HepG2 (cell line): ENCODE measurements around the gene RSL1D1. TPM values are rescaled to one million over a fixed set of nuclear protein-coding genes. Genes with fewer than 3 reads are reported as not detected.
A peak's percentile ranks its signal among the peaks of the same experiment; 100 is the strongest.

Experiments
- AKAP8 ChIP-seq: sonication (generic); formaldehyde crosslinking; IDR thresholded peaks from 2 replicates; pipeline ENCODE4 v1.5.1; 2020; ENCODE audit warnings: mild to moderate bottlenecking, missing genetic modification reagents
- CREM ChIP-seq, 2 experiments: sonication (generic) in 1 of 2; formaldehyde crosslinking in 1 of 2; IDR thresholded peaks; 2 replicates each; pipeline versions ENCODE4 v1.4.0 to v1.6.1; 2016 to 2020; ENCODE audit warnings: antibody characterized with exemption in 1 of 2, mild to moderate bottlenecking in 1 of 2, missing genetic modification reagents in 1 of 2
- DZIP1 ChIP-seq: sonication (generic); formaldehyde crosslinking; IDR thresholded peaks from 2 replicates; pipeline ENCODE4 v1.5.0; 2020; ENCODE audit warnings: mild to moderate bottlenecking, missing genetic modification reagents
- EEA1 ChIP-seq: sonication (generic); formaldehyde crosslinking; IDR thresholded peaks from 2 replicates; pipeline ENCODE4 v1.5.1; 2020; ENCODE audit warnings: mild to moderate bottlenecking, missing genetic modification reagents, borderline replicate concordance
- MED1 ChIP-seq: sonication (generic); formaldehyde crosslinking; IDR thresholded peaks from 2 replicates; pipeline ENCODE4 v1.4.0; 2020; ENCODE audit warnings: missing genetic modification reagents
- MNT ChIP-seq: fragments of 450-650 bp; IDR thresholded peaks from 2 replicates; pipeline ENCODE4 v1.6.1; 2016
- NFRKB ChIP-seq: fragments of 450-650 bp; IDR thresholded peaks from 2 replicates; pipeline ENCODE4 v1.6.1; 2017
- PLRG1 ChIP-seq: fragments of 450-650 bp; conservative IDR thresholded peaks from 2 replicates; pipeline ENCODE4 v1.6.1; 2016
- SP2 ChIP-seq: sonication (generic); formaldehyde crosslinking; IDR thresholded peaks from 2 replicates; pipeline ENCODE4 v1.5.1; 2020; ENCODE audit warnings: mild to moderate bottlenecking, missing genetic modification reagents
- SRF ChIP-seq: IDR thresholded peaks from 2 replicates; pipeline ENCODE4 v1.6.1; 2011; ENCODE audit warnings: mild to moderate bottlenecking, low read depth, low read length, moderate library complexity
- SSRP1 ChIP-seq: IDR thresholded peaks from 2 replicates; pipeline ENCODE4 v1.6.1; 2016; ENCODE audit warnings: control low read depth
- THAP8 ChIP-seq: sonication (generic); formaldehyde crosslinking; IDR thresholded peaks from 2 replicates; pipeline ENCODE4 v1.5.1; 2020; ENCODE audit warnings: missing genetic modification reagents, mild to moderate bottlenecking, borderline replicate concordance
- ZNF501 ChIP-seq: sonication (generic); formaldehyde crosslinking; IDR thresholded peaks from 2 replicates; pipeline ENCODE4 v1.5.1; 2020; ENCODE audit warnings: mild to moderate bottlenecking, moderate library complexity, missing genetic modification reagents
- ZNF678 ChIP-seq: sonication (generic); formaldehyde crosslinking; IDR thresholded peaks from 2 replicates; pipeline ENCODE4 v1.4.0; 2020; ENCODE audit warnings: mild to moderate bottlenecking, missing genetic modification reagents
- polyA plus RNA-seq, 8 experiments: library from polyadenylated mRNA; depleted of rRNA in 3 of 8; stranded (reverse) in 7 of 8; unstranded in 1 of 8; fragments of >200 nt; fragmentation: Illumina TruSeq in 4 of 8; extraction: Trizol in 4 of 8; gene quantifications; 2 replicates each; pipeline versions ENCODE4 v1.2.1 to v1.2.3, GENCODE V29; 2011 to 2016; ENCODE audit warnings: low read depth in 4 of 8, missing spikeins in 1 of 8, mixed read lengths in 1 of 8; ENCODE audit not compliant: insufficient read depth in 1 of 8
- total RNA-seq, 5 experiments: library from RNA; depleted of rRNA; stranded (reverse); fragments of >200 nt; fragmentation: Illumina TruSeq; extraction: Trizol; gene quantifications; 2 replicates each; pipeline ENCODE4 v1.2.3, GENCODE V29; 2016; ENCODE audit warnings: low read depth in 1 of 5
- TF ChIP-seq, protein P1 (sequence below): sonication (generic); formaldehyde crosslinking; IDR thresholded peaks from 2 replicates; pipeline ENCODE4 v1.4.0; 2020; ENCODE audit warnings: missing genetic modification reagents, borderline replicate concordance
- TF ChIP-seq, protein P2 (sequence below): sonication (generic); formaldehyde crosslinking; IDR thresholded peaks from 2 replicates; pipeline ENCODE4 v1.4.0; 2020; ENCODE audit warnings: mild to moderate bottlenecking, missing genetic modification reagents

Gene RSL1D1
- total and polyA plus RNA-seq, 2 of the 13 experiments (the other 11 are each of a cell fraction or from before 2014, with no cell fraction given), result 187 to 343 TPM

GRCh38 chr16:11799509-11800381 lies 51.6 kb downstream of the RSL1D1 start (continued):
- TF ChIP-seq MNT (no peak), CREM (IDR thresholded peaks at IDR 0.05) (no peak), CREM (CRISPR knock-in tag; IDR thresholded peaks at IDR 0.05) (no peak), NFRKB (no peak), DZIP1 (CRISPR knock-in tag) (no peak), SSRP1 (no peak), EEA1 (CRISPR knock-in tag) (no peak), PLRG1 (no peak), MED1 (CRISPR knock-in tag) (0 out of 2 replicates have a peak, but pooled peaks have one; percentile 19), SP2 (no peak), SRF (no peak), THAP8 (CRISPR knock-in tag) (no peak), AKAP8 (no peak), ZNF501 (CRISPR knock-in tag) (no peak), ZNF678 (no peak)
- TF ChIP-seq, protein P1, sequence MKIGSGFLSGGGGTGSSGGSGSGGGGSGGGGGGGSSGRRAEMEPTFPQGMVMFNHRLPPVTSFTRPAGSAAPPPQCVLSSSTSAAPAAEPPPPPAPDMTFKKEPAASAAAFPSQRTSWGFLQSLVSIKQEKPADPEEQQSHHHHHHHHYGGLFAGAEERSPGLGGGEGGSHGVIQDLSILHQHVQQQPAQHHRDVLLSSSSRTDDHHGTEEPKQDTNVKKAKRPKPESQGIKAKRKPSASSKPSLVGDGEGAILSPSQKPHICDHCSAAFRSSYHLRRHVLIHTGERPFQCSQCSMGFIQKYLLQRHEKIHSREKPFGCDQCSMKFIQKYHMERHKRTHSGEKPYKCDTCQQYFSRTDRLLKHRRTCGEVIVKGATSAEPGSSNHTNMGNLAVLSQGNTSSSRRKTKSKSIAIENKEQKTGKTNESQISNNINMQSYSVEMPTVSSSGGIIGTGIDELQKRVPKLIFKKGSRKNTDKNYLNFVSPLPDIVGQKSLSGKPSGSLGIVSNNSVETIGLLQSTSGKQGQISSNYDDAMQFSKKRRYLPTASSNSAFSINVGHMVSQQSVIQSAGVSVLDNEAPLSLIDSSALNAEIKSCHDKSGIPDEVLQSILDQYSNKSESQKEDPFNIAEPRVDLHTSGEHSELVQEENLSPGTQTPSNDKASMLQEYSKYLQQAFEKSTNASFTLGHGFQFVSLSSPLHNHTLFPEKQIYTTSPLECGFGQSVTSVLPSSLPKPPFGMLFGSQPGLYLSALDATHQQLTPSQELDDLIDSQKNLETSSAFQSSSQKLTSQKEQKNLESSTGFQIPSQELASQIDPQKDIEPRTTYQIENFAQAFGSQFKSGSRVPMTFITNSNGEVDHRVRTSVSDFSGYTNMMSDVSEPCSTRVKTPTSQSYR (CRISPR knock-in tag), result no peak
- TF ChIP-seq, protein P2, sequence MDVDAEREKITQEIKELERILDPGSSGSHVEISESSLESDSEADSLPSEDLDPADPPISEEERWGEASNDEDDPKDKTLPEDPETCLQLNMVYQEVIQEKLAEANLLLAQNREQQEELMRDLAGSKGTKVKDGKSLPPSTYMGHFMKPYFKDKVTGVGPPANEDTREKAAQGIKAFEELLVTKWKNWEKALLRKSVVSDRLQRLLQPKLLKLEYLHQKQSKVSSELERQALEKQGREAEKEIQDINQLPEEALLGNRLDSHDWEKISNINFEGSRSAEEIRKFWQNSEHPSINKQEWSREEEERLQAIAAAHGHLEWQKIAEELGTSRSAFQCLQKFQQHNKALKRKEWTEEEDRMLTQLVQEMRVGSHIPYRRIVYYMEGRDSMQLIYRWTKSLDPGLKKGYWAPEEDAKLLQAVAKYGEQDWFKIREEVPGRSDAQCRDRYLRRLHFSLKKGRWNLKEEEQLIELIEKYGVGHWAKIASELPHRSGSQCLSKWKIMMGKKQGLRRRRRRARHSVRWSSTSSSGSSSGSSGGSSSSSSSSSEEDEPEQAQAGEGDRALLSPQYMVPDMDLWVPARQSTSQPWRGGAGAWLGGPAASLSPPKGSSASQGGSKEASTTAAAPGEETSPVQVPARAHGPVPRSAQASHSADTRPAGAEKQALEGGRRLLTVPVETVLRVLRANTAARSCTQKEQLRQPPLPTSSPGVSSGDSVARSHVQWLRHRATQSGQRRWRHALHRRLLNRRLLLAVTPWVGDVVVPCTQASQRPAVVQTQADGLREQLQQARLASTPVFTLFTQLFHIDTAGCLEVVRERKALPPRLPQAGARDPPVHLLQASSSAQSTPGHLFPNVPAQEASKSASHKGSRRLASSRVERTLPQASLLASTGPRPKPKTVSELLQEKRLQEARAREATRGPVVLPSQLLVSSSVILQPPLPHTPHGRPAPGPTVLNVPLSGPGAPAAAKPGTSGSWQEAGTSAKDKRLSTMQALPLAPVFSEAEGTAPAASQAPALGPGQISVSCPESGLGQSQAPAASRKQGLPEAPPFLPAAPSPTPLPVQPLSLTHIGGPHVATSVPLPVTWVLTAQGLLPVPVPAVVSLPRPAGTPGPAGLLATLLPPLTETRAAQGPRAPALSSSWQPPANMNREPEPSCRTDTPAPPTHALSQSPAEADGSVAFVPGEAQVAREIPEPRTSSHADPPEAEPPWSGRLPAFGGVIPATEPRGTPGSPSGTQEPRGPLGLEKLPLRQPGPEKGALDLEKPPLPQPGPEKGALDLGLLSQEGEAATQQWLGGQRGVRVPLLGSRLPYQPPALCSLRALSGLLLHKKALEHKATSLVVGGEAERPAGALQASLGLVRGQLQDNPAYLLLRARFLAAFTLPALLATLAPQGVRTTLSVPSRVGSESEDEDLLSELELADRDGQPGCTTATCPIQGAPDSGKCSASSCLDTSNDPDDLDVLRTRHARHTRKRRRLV (CRISPR knock-in tag), result no peak
